Hepatocyte (in vitro differentiated cells): ENCODE measurements around the gene IRF7. TPM values are rescaled to one million over a fixed set of nuclear protein-coding genes. Genes with fewer than 3 reads are reported as not detected.

Source experiments
- DNase-seq: peaks from one replicate; pipeline ENCODE4 v3.0.0-alpha.2; 2016; ENCODE audit warnings: low spot score
- H2AFZ ChIP-seq: fragments of 200-600 bp; sonication (generic); 2 replicates; pipeline ENCODE4 v1.6.0; 2016; ENCODE audit warnings: antibody characterized with exemption, mild to moderate bottlenecking
- H3K27ac ChIP-seq: fragments of 200-600 bp; sonication (generic); 2 replicates; pipeline ENCODE4 v1.5.1; 2016; ENCODE audit warnings: mild to moderate bottlenecking
- H3K27me3 ChIP-seq: fragments of 200-600 bp; sonication (generic); 2 replicates; pipeline ENCODE4 v1.6.1; 2016
- H3K36me3 ChIP-seq: fragments of 200-600 bp; sonication (generic); replicated peaks from 2 replicates; pipeline ENCODE4 v1.5.1; 2016; ENCODE audit warnings: low read depth; ENCODE audit not compliant: insufficient read depth
- H3K4me1 ChIP-seq: fragments of 200-600 bp; sonication (generic); 2 replicates; pipeline ENCODE4 v1.5.1; 2016; ENCODE audit warnings: mild to moderate bottlenecking, moderate library complexity; ENCODE audit not compliant: insufficient read depth
- H3K4me2 ChIP-seq: fragments of 200-600 bp; sonication (generic); 2 replicates; pipeline ENCODE4 v1.6.0; 2016
- H3K4me3 ChIP-seq: fragments of 200-600 bp; sonication (generic); 2 replicates; pipeline ENCODE4 v1.5.1; 2016; ENCODE audit warnings: mild to moderate bottlenecking
- H3K79me2 ChIP-seq: fragments of 200-600 bp; sonication (generic); 2 replicates; pipeline ENCODE4 v1.6.0; 2017; ENCODE audit warnings: mild to moderate bottlenecking
- H3K9me2 ChIP-seq: fragments of 200-600 bp; sonication (generic); replicated peaks from 2 replicates; pipeline ENCODE4 v1.6.0; 2017; ENCODE audit warnings: mild to moderate bottlenecking; ENCODE audit not compliant: insufficient read depth
- H3K9me3 ChIP-seq: fragments of 200-600 bp; sonication (generic); 2 replicates; pipeline ENCODE4 v1.5.1; 2016; ENCODE audit warnings: low read depth, mild to moderate bottlenecking
- H4K20me1 ChIP-seq: fragments of 200-600 bp; sonication (generic); 2 replicates; pipeline ENCODE4 v1.6.0; 2016; ENCODE audit warnings: mild to moderate bottlenecking; ENCODE audit not compliant: insufficient read depth, poor library complexity, severe bottlenecking
- EZH2 ChIP-seq: fragments of 200-600 bp; sonication (generic); IDR thresholded peaks from 2 replicates; pipeline ENCODE4 v1.6.1; 2016; ENCODE audit warnings: antibody characterized with exemption, mild to moderate bottlenecking, borderline replicate concordance
- EZH2phosphoT487 ChIP-seq: fragments of 200-600 bp; sonication (generic); IDR thresholded peaks from one replicate; pipeline ENCODE4 v1.6.1; 2018; ENCODE audit warnings: antibody characterized with exemption, mild to moderate bottlenecking, low read depth, moderate library complexity; ENCODE audit not compliant: unreplicated experiment, severe bottlenecking
- WGBS: methylation state at CpG from one replicate; pipeline ENCODE4 v1.1.6; 2016; ENCODE audit warnings: low lambda C conversion rate; ENCODE audit errors: missing lambda C conversion rate; 5-methylcytosine and 5-hydroxymethylcytosine counted together
- polyA plus RNA-seq: library from polyadenylated mRNA; unstranded; fragments of >200 nt; fragmentation: Nextera tagmentation; extraction: Ambion mirVana; gene quantifications from 2 replicates; pipeline ENCODE4 v1.2.1, GENCODE V29; 2016
- total RNA-seq: library from RNA; depleted of rRNA; stranded (reverse); fragments of >200 nt; gene quantifications from 2 replicates; pipeline ENCODE4 v1.2.3, GENCODE V29; 2014
- TF ChIP-seq, protein P1 (sequence below): fragments of 200-600 bp; sonication (generic); IDR thresholded peaks from 2 replicates; pipeline ENCODE4 v1.5.1; 2016; ENCODE audit warnings: antibody characterized with exemption, mild to moderate bottlenecking; ENCODE audit not compliant: poor library complexity

IRF7 gene
- total and polyA plus RNA-seq, 2 experiments from 2014 or later = 10.4 to 24.6 TPM

GRCh38 chr11:607020-607780 is 8.6 kb downstream of the IRF7 start:
- Histone ChIP-seq H4K20me1 (no peaks in the 10 kb centered on the region), H3K4me3 (no peak overlapping the region), H2AFZ (no peak overlapping the region), H3K27me3 (no peaks in the 10 kb centered on the region), H3K4me2 (no peak overlapping the region), H3K36me3 (no peaks in the 10 kb centered on the region), H3K79me2 (no peaks in the 10 kb centered on the region), H3K9me3 (no peaks in the 10 kb centered on the region), H3K4me1 (no peaks in the 10 kb centered on the region), H3K27ac (no peak overlapping the region), H3K9me2 (no peaks in the 10 kb centered on the region)
- DNase-seq = no peak
- TF ChIP-seq, protein P1, sequence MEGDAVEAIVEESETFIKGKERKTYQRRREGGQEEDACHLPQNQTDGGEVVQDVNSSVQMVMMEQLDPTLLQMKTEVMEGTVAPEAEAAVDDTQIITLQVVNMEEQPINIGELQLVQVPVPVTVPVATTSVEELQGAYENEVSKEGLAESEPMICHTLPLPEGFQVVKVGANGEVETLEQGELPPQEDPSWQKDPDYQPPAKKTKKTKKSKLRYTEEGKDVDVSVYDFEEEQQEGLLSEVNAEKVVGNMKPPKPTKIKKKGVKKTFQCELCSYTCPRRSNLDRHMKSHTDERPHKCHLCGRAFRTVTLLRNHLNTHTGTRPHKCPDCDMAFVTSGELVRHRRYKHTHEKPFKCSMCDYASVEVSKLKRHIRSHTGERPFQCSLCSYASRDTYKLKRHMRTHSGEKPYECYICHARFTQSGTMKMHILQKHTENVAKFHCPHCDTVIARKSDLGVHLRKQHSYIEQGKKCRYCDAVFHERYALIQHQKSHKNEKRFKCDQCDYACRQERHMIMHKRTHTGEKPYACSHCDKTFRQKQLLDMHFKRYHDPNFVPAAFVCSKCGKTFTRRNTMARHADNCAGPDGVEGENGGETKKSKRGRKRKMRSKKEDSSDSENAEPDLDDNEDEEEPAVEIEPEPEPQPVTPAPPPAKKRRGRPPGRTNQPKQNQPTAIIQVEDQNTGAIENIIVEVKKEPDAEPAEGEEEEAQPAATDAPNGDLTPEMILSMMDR = no peak
- no peak for TF ChIP-seq EZH2
- no peak for TF ChIP-seq EZH2phosphoT487
- 97% methylated on average over 32 of the region's 35 CpGs for WGBS

DNA sequence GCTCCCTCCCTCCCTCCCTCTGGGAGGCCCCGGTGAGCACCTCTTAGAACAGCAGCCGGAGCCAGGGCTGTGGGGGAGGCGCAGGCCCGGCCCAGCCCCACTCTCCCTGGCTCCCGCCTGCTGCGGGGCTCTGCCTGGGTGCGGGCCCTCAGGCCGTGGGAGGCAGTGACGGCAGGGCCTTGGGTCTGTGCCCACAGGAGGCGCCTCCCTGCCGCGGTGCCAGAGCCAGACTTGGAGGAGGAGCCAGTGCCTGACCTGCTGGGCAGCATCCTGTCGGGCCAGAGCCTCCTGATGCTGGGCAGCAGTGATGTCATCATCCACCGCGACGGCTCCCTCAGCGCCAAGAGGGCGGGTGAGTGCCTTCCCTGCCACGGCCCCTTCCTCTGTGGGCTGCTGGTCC is 9.5 kb downstream of the IRF7 start:
- no peak overlapping the region for H3K27ac ChIP-seq
- no peaks in the 10 kb centered on the region for H3K4me1 ChIP-seq
- no peaks in the 10 kb centered on the region for H4K20me1 ChIP-seq
- no peaks in the 10 kb centered on the region for H3K9me3 ChIP-seq
- no peak overlapping the region for H3K4me3 ChIP-seq
- no peak for TF ChIP-seq EZH2phosphoT487
- TF ChIP-seq, protein P1 = no peak
- no peak for TF ChIP-seq EZH2
- no peak overlapping the region for H2AFZ ChIP-seq
- no peaks in the 10 kb centered on the region for H3K9me2 ChIP-seq
- H3K27me3 ChIP-seq = no peaks in the 10 kb centered on the region
- no peak overlapping the region for H3K4me2 ChIP-seq
- no peaks in the 10 kb centered on the region for H3K79me2 ChIP-seq
- DNase-seq = no peak
- H3K36me3 ChIP-seq = no peaks in the 10 kb centered on the region
- 91% methylated on average over 19 of the region's 19 CpGs for WGBS

DNA sequence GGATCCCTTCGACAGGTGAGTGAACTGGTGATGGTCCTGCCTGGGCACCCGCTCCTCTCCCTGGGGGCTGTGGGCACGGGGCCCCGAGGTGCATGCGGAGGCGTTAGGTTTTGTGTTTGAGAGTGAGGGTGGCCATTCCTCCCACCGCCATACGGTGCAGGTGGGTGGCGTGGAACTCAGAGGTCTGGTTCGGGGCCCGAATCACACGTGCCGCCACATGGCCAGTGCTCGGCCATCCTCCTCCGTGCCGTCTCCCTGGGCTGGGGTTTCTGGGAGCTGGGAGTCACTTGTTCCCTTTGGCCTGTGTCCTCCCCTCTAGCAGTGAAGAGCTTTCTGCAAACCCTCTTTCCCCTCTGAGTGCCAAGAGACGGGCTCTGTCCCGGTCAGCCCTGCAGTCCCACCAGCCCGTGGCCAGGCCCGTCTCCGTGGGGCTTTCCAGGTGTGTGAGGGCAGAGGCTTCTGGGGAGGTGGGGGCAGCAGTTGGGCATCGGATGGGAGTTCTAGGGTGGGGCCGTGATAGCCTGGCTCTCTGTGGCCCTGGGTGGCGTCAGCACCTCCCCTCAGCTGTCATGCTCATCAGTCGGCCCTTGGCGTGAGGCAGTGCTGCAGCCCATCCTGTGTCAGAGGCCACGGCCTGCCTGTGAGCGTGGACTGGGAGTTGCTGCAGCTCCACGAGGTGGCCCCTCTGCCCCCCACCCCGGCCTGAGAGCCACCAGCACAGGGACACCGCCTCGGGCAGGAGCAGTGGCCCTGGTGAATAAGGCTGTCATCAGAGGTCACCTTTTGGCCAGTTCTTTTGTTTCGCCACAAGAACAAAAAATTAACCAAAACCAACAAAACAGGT is 10.2 kb downstream of the IRF7 start:
- DNase-seq = no peak
- H2AFZ ChIP-seq = no peak overlapping the region
- H4K20me1 ChIP-seq = no peaks in the 10 kb centered on the region
- no peaks in the 10 kb centered on the region for H3K9me2 ChIP-seq
- H3K36me3 ChIP-seq = no peaks in the 10 kb centered on the region
- no peak overlapping the region for H3K4me3 ChIP-seq
- H3K4me1 ChIP-seq = no peaks in the 10 kb centered on the region
- TF ChIP-seq EZH2 (no peak), EZH2phosphoT487 (no peak)
- TF ChIP-seq, protein P1 = no peak
- H3K27me3 ChIP-seq = no peaks in the 10 kb centered on the region
- H3K9me3 ChIP-seq = no peaks in the 10 kb centered on the region
- no peak overlapping the region for H3K4me2 ChIP-seq
- H3K79me2 ChIP-seq = no peaks in the 10 kb centered on the region
- WGBS = 97% methylated on average over 30 of the region's 33 CpGs
- no peak overlapping the region for H3K27ac ChIP-seq
